Spleen (tissue), 11 donors: ENCODE measurements around the gene UPK1B. TPM values are rescaled to one million over a fixed set of nuclear protein-coding genes. Genes with fewer than 3 reads are reported as not detected.
"Not testable (repeated sequence)": the region's sequence is repeated elsewhere in the genome, so short reads cannot be mapped to it uniquely, and the experiment has no call there.

Source experiments
- DNase-seq: peaks from one replicate; pipeline ENCODE4 v3.0.0-alpha.2; 2020
- H3K27ac ChIP-seq, 8 donors: fragments of 200-600 bp; sonication (generic) in 7 of 8; 1 replicate in 4 of 8; 2 replicates in 4 of 8; pipeline versions ENCODE4 v1.5.0 to v1.8.0; 2016 to 2021; ENCODE audit warnings: inconsistent platforms in 4 of 8, mild to moderate bottlenecking in 4 of 8, moderate library complexity in 1 of 8
- H3K27me3 ChIP-seq, 7 donors: fragments of 200-600 bp; sonication (generic) in 6 of 7; replicated peaks in 1 of 7; 1 replicate in 4 of 7; 2 replicates in 3 of 7; pipeline versions ENCODE4 v1.5.0 to v1.8.0; 2016 to 2021; ENCODE audit warnings: inconsistent platforms in 3 of 7, mild to moderate bottlenecking in 1 of 7
- H3K36me3 ChIP-seq, 6 donors: fragments of 200-600 bp; sonication (generic) in 5 of 6; 1 replicate in 4 of 6; 2 replicates in 2 of 6; pipeline versions ENCODE4 v1.5.0 to v1.8.0; 2016 to 2021; ENCODE audit warnings: inconsistent platforms in 2 of 6
- H3K4me1 ChIP-seq, 6 donors: fragments of 200-600 bp; sonication (generic) in 5 of 6; 1 replicate in 3 of 6; 2 replicates in 3 of 6; pipeline versions ENCODE4 v1.5.0 to v1.8.0; 2016 to 2021; ENCODE audit warnings: inconsistent platforms in 3 of 6
- H3K4me3 ChIP-seq, 8 donors: fragments of 200-600 bp; sonication (generic) in 7 of 8; 1 replicate in 4 of 8; 2 replicates in 4 of 8; pipeline versions ENCODE4 v1.5.0 to v1.8.0; 2016 to 2021; ENCODE audit warnings: inconsistent platforms in 4 of 8, mild to moderate bottlenecking in 4 of 8, moderate library complexity in 2 of 8
- H3K9me3 ChIP-seq, 8 donors: fragments of 200-600 bp; sonication (generic) in 7 of 8; 1 replicate in 4 of 8; 2 replicates in 4 of 8; pipeline versions ENCODE4 v1.5.0 to v1.8.0; 2016 to 2021; ENCODE audit warnings: inconsistent platforms in 4 of 8
- CTCF ChIP-seq, 11 experiments: fragments of 200-600 bp in 7 of 11; fragments of 450-650 bp in 4 of 11; sonication (generic) in 4 of 11; IDR thresholded peaks in 8 of 11; conservative IDR thresholded peaks in 3 of 11; 1 replicate in 7 of 11; 2 replicates in 4 of 11; pipeline versions ENCODE4 v1.4.0 to v1.8.0; 2016 to 2021; ENCODE audit warnings: antibody characterized with exemption in 11 of 11, inconsistent platforms in 4 of 11, mild to moderate bottlenecking in 1 of 11
- POLR2A ChIP-seq, 3 donors: fragments of 450-650 bp; IDR thresholded peaks; one replicate each; pipeline ENCODE4 v1.5.1; 2017; ENCODE audit warnings: antibody characterized with exemption in 3 of 3, mild to moderate bottlenecking in 1 of 3
- POLR2AphosphoS5 ChIP-seq, 3 donors: sonication (generic); formaldehyde crosslinking; IDR thresholded peaks; one replicate each; pipeline ENCODE4 v1.5.1; 2017; ENCODE audit warnings: antibody characterized with exemption in 3 of 3
- WGBS, 5 donors: extraction: QIAGEN DNeasy Blood & Tissue Kit in 3 of 5; methylation state at CpG; one replicate each; pipeline versions ENCODE4 v1.1.5 to v1.1.7; 2013 to 2018; 5-methylcytosine and 5-hydroxymethylcytosine counted together
- intact Hi-C: fragments of 100-400 bp; cut with DNase I; formaldehyde crosslinking; loops from one replicate; pipeline ENCODE4 v1.15.0; 2023; ENCODE audit warnings: low total_unique reads
- polyA plus RNA-seq, 3 donors: library from polyadenylated mRNA; stranded (reverse); fragments of 200-250 nt; gene quantifications; one replicate each; pipeline ENCODE4 v1.2.1, GENCODE V29; 2013
- total RNA-seq, 7 donors: library from RNA; depleted of rRNA in 3 of 7; stranded (reverse); fragments of >200 nt in 3 of 7; fragmentation: NEBNext Ultra II Directional in 4 of 7; extraction: Animal tissue kit (Norgen Biotek cat#: 25700) in 4 of 7; gene quantifications; one replicate each; pipeline versions ENCODE4 v1.1.0 to v1.2.1, GENCODE V29; 2016 to 2021
- donor health status: healthy with polysubstance abuse.
- donor health status: DM: no; HTN: no; CAD: no; lungs with moderate emphysema.
- donor health status: DM: no; HTN: no; CAD: no.
- donor health status: Bipolar disorder and iron deficiency.
- donor health status: healthy.
- donor health status: DM: no; HTN: no; CAD: no.
- donor health status: DM: yes; HTN: yes; CAD: no.

The UPK1B gene
- total and polyA plus RNA-seq, 10 donors: not detected

- intact Hi-C loops: no loop called here
- 71 to 81% (median 73%) methylated on average over 2 of the region's 2 CpGs for WGBS, 5 donors
These were observed 15.4 kb upstream of the UPK1B start for GRCh38 chr3:119157971-119158370.

GRCh38 chr3:119160361-119160760 lies 13.0 kb upstream of the UPK1B start:
- no peak for TF ChIP-seq POLR2AphosphoS5 (IDR thresholded peaks at IDR 0.05)
- no peak for TF ChIP-seq CTCF (IDR thresholded peaks at IDR 0.05 in 8 of 11, conservative IDR thresholded peaks at IDR 0.05 in 3 of 11)
- TF ChIP-seq POLR2A (IDR thresholded peaks at IDR 0.05): no peak
- WGBS, 5 donors: 57 to 91% (median 88%) methylated on average over 1 of the region's 1 CpG
- no peaks in the 10 kb centered on the region for H3K4me1 ChIP-seq

More at GRCh38 chr3:119157971-119158370, 15.4 kb upstream of the UPK1B start:
- TF ChIP-seq CTCF (IDR thresholded peaks at IDR 0.05 in 8 of 11, conservative IDR thresholded peaks at IDR 0.05 in 3 of 11) (no peak), POLR2A (IDR thresholded peaks at IDR 0.05) (no peak), POLR2AphosphoS5 (IDR thresholded peaks at IDR 0.05) (no peak)
- Histone ChIP-seq H3K27ac (no peak overlapping the region), H3K4me1 (no peaks in the 10 kb centered on the region), H3K36me3 (no peaks in the 10 kb centered on the region), H3K4me3 (no peak overlapping the region), H3K27me3 (no peaks in the 10 kb centered on the region), H3K9me3 (peaks cover 4 to 44% (median 34%) of the 10 kb centered on the region in 8 donors)
- DNase-seq: no peak

GRCh38 chr3:119160815-119161214 lies 12.6 kb upstream of the UPK1B start:
- H3K27me3 ChIP-seq: no peaks in the 10 kb centered on the region
- no peak overlapping the region for H3K27ac ChIP-seq
- DNase-seq: no peak
- WGBS, 5 donors: 37 to 68% (median 55%) methylated on average over 1 of the region's 1 CpG
- no peaks in the 10 kb centered on the region for H3K4me1 ChIP-seq
- intact Hi-C loops: no loop called here
- no peak for TF ChIP-seq CTCF (IDR thresholded peaks at IDR 0.05 in 8 of 11, conservative IDR thresholded peaks at IDR 0.05 in 3 of 11)
- no peaks in the 10 kb centered on the region for H3K36me3 ChIP-seq
- H3K9me3 ChIP-seq: peaks cover 0 to 30% (median 18%) of the 10 kb centered on the region in 8 donors
- H3K4me3 ChIP-seq: no peak overlapping the region

More at GRCh38 chr3:119160361-119160760, 13.0 kb upstream of the UPK1B start:
- DNase-seq: no peak
- peaks cover 0 to 30% (median 19%) of the 10 kb centered on the region in 8 donors for H3K9me3 ChIP-seq
- intact Hi-C loops: no loop called here
- H3K27ac ChIP-seq: no peak overlapping the region
- H3K36me3 ChIP-seq: no peaks in the 10 kb centered on the region
- H3K27me3 ChIP-seq: no peaks in the 10 kb centered on the region
- no peak overlapping the region for H3K4me3 ChIP-seq

GRCh38 chr3:119161240-119161639 lies 12.2 kb upstream of the UPK1B start:
- intact Hi-C loops: no loop called here
- Histone ChIP-seq H3K27me3 (no peaks in the 10 kb centered on the region), H3K4me1 (no peaks in the 10 kb centered on the region), H3K36me3 (no peaks in the 10 kb centered on the region), H3K27ac (no peak overlapping the region), H3K9me3 (peaks cover 0 to 29% (median 13%) of the 10 kb centered on the region in 8 donors), H3K4me3 (no peak overlapping the region)
- DNase-seq: no peak
- WGBS, 5 donors: 58 to 76% (median 69%) methylated on average over 2 of the region's 2 CpGs
- no peak for TF ChIP-seq CTCF (IDR thresholded peaks at IDR 0.05 in 8 of 11, conservative IDR thresholded peaks at IDR 0.05 in 3 of 11)
- no peak for TF ChIP-seq POLR2AphosphoS5 (IDR thresholded peaks at IDR 0.05)

- peaks cover 0 to 11% (median 1%) of the 10 kb centered on the region in 8 donors for H3K9me3 ChIP-seq
- H3K27me3 ChIP-seq, DNase-seq, H3K36me3 ChIP-seq, H3K4me1 ChIP-seq, intact Hi-C loops, H3K4me3 ChIP-seq, H3K27ac ChIP-seq: not testable (repeated sequence)
- 78 to 93% (median 83%) methylated on average over 9 of the region's 9 CpGs for WGBS, 5 donors
These were observed 8.7 kb upstream of the UPK1B start for GRCh38 chr3:119164745-119165144.
